GM12891 (cell line): Measurements from ENCODE around the gene RUSC1.

ENCODE experiments used
- POLR2A ChIP-seq: IDR thresholded peaks from 2 replicates; pipeline ENCODE4 v1.6.1; 2011; ENCODE audit warnings: low read depth, low read length, control low read depth
- SPI1 ChIP-seq: IDR thresholded peaks from 2 replicates; pipeline ENCODE4 v1.6.1; 2011; ENCODE audit warnings: low read depth, low read length, control low read depth
- TAF1 ChIP-seq: IDR thresholded peaks from 2 replicates; pipeline ENCODE4 v1.6.1; 2011; ENCODE audit warnings: low read depth, low read length, control low read depth

DNA sequence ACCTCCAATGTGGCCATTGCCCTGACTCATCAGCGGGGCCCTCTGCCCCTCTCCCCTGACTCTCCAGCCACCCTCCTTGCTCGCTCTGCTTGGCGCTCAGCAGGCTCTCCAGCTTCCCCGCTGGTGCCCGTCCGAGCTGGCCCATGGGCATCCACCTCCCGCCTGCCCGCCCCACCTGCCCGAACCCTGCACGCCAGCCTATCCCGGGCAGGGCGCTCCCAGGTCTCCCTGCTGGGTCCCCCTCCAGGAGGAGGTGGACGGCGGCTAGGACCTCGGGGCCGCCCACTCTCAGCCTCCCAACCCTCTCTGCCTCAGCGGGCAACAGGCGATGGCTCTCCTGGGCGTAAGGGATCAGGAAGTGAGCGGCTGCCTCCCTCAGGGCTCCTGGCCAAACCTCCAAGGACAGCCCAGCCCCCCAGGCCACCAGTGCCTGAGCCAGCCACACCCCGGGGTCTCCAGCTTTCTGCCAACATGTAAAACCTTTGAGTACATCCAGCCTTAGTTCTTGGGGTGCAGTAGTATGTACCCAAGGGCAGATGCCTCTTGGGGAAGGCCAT is 32.6 kb upstream of the RUSC1 start:
- TF ChIP-seq SPI1 (no peak), TAF1 (no peak), POLR2A (no peak)
